ENCODE data around the gene ZBTB46.
A peak's percentile ranks its signal among the peaks of the same experiment; 100 is the strongest.

GRCh38 chr20:63846128-63846771 is 15.2 kb upstream of the ZBTB46 start:
- no peak for TF ChIP-seq ZFP37 (tag by site-specific recombination; IDR thresholded peaks at IDR 0.05)
- no peak; the same call in 1 of the 2 replicates for TF ChIP-seq CTCF (tag by site-specific recombination; IDR thresholded peaks at IDR 0.05)
- TF ChIP-seq ZNF600 (tag by site-specific recombination; IDR thresholded peaks at IDR 0.05) = peak; percentile 55
- no peak for TF ChIP-seq ZNF610 (tag by site-specific recombination; IDR thresholded peaks at IDR 0.05; ENCODE audit: borderline replicate concordance)
- TF ChIP-seq ZNF704 (tag by site-specific recombination; IDR thresholded peaks at IDR 0.05) = no peak
- TF ChIP-seq KLF9 (tag by site-specific recombination; IDR thresholded peaks at IDR 0.05; ENCODE audit: low read depth) = no peak
- no peak for TF ChIP-seq ZNF138 (tag by site-specific recombination; IDR thresholded peaks at IDR 0.05; ENCODE audit: borderline replicate concordance)
- no peak for TF ChIP-seq ZNF658 (tag by site-specific recombination; IDR thresholded peaks at IDR 0.05)
- no peak for TF ChIP-seq ZBTB21 (tag by site-specific recombination; IDR thresholded peaks at IDR 0.05)
- TF ChIP-seq ZNF274 (IDR thresholded peaks at IDR 0.05; ENCODE audit: low read length) = no peak
- TF ChIP-seq ZNF274 (tag by site-specific recombination; IDR thresholded peaks at IDR 0.05; ENCODE audit: borderline replicate concordance) = no peak
- no peak for TF ChIP-seq ZNF239 (tag by site-specific recombination; IDR thresholded peaks at IDR 0.05)
